Progenitor cell of endocrine pancreas (in vitro differentiated cells): ENCODE measurements around the gene LIN7A. TPM values are rescaled to one million over a fixed set of nuclear protein-coding genes. Genes with fewer than 3 reads are reported as not detected.
A peak's percentile ranks its signal among the peaks of the same experiment; 100 is the strongest.

Experiments
- DNase-seq: peaks from one replicate; pipeline ENCODE4 v3.0.0; 2021; ENCODE audit warnings: low spot score; ENCODE audit not compliant: unreplicated experiment
- H3K27ac Mint-ChIP-seq: 2 replicates; pipeline ENCODE4 v1.8.0; 2021; ENCODE audit warnings: mild to moderate bottlenecking, moderate library complexity, mixed read lengths
- H3K27me3 Mint-ChIP-seq: 2 replicates; pipeline ENCODE4 v1.8.0; 2021; ENCODE audit warnings: mixed read lengths
- H3K36me3 Mint-ChIP-seq: 2 replicates; pipeline ENCODE4 v1.8.0; 2022; ENCODE audit warnings: mixed read lengths; ENCODE audit not compliant: insufficient read depth
- H3K4me1 Mint-ChIP-seq: 2 replicates; pipeline ENCODE4 v1.8.0; 2021; ENCODE audit warnings: low read depth, mixed read lengths
- H3K4me3 Mint-ChIP-seq: 2 replicates; pipeline ENCODE4 v1.8.0; 2021; ENCODE audit warnings: low read depth, mild to moderate bottlenecking, moderate library complexity, mixed read lengths
- H3K9me3 Mint-ChIP-seq: 2 replicates; pipeline ENCODE4 v1.8.0; 2021; ENCODE audit warnings: low read depth, mixed read lengths
- total RNA-seq: library from RNA; stranded (reverse); gene quantifications from 2 replicates; pipeline ENCODE4 v1.2.1, GENCODE V29; 2021
- TF ChIP-seq, protein P1 (sequence below): fragments of 200-600 bp; sonication (generic); IDR thresholded peaks from one replicate; pipeline ENCODE4 v1.5.0; 2021; ENCODE audit warnings: antibody characterized with exemption, mild to moderate bottlenecking; ENCODE audit not compliant: unreplicated experiment

Gene LIN7A
- total RNA-seq, 1 donor from 2014 or later, result 8.2 TPM

- no peak for DNase-seq
- H3K36me3 Mint-ChIP-seq, result no peaks in the 10 kb centered on the region
- H3K9me3 Mint-ChIP-seq, result no peaks in the 10 kb centered on the region
- H3K27ac Mint-ChIP-seq, result no peak overlapping the region
- TF ChIP-seq, protein P1, sequence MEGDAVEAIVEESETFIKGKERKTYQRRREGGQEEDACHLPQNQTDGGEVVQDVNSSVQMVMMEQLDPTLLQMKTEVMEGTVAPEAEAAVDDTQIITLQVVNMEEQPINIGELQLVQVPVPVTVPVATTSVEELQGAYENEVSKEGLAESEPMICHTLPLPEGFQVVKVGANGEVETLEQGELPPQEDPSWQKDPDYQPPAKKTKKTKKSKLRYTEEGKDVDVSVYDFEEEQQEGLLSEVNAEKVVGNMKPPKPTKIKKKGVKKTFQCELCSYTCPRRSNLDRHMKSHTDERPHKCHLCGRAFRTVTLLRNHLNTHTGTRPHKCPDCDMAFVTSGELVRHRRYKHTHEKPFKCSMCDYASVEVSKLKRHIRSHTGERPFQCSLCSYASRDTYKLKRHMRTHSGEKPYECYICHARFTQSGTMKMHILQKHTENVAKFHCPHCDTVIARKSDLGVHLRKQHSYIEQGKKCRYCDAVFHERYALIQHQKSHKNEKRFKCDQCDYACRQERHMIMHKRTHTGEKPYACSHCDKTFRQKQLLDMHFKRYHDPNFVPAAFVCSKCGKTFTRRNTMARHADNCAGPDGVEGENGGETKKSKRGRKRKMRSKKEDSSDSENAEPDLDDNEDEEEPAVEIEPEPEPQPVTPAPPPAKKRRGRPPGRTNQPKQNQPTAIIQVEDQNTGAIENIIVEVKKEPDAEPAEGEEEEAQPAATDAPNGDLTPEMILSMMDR, result no peak
- H3K27me3 Mint-ChIP-seq, result no peaks in the 10 kb centered on the region
- no peaks in the 10 kb centered on the region for H3K4me1 Mint-ChIP-seq
- H3K4me3 Mint-ChIP-seq, result no peak overlapping the region
These were observed 68.5 kb downstream of the LIN7A start for GRCh38 chr12:80869264-80869663.

GRCh38 chr12:80868576-80868975 is 69.2 kb downstream of the LIN7A start:
- no peaks in the 10 kb centered on the region for H3K27me3 Mint-ChIP-seq
- H3K36me3 Mint-ChIP-seq, result no peaks in the 10 kb centered on the region
- DNase-seq, result no peak
- no peaks in the 10 kb centered on the region for H3K9me3 Mint-ChIP-seq
- no peak overlapping the region for H3K27ac Mint-ChIP-seq
- TF ChIP-seq, protein P1, result no peak
- no peak overlapping the region for H3K4me3 Mint-ChIP-seq
- no peaks in the 10 kb centered on the region for H3K4me1 Mint-ChIP-seq

DNA sequence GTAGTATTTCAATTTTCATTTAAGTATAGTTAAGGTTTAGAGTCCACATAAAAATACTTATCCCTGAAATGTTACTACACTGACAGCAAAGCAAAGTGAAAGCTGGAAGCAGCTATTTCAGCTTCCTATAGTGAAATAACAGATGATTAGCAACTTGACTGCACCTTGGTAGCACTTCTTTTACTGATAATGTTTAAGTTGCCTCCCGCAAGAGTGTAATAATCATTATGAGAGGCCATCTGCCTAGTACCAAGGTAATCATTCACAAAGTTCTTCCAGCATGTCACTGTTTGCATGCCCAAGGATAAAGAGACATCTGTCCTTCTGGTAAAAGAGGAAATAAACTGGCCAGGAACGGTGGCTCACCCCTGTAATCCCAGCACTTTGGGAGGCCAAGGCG is 69.8 kb downstream of the LIN7A start:
- Mint-ChIP-seq H3K4me1 (no peaks in the 10 kb centered on the region), H3K4me3 (no peak overlapping the region), H3K27me3 (no peaks in the 10 kb centered on the region), H3K27ac (peak overlapping the region; percentile 64), H3K9me3 (no peaks in the 10 kb centered on the region), H3K36me3 (no peaks in the 10 kb centered on the region)
- TF ChIP-seq, protein P1, result no peak
- DNase-seq, result no peak

GRCh38 chr12:80864046-80864735 is 73.5 kb downstream of the LIN7A start:
- H3K36me3 Mint-ChIP-seq, result no peaks in the 10 kb centered on the region
- H3K9me3 Mint-ChIP-seq, result no peaks in the 10 kb centered on the region
- no peaks in the 10 kb centered on the region for H3K27me3 Mint-ChIP-seq
- H3K27ac Mint-ChIP-seq, result no peak overlapping the region
- TF ChIP-seq, protein P1, result no peak
- no peak for DNase-seq
- H3K4me1 Mint-ChIP-seq, result no peaks in the 10 kb centered on the region
- H3K4me3 Mint-ChIP-seq, result no peak overlapping the region

DNA sequence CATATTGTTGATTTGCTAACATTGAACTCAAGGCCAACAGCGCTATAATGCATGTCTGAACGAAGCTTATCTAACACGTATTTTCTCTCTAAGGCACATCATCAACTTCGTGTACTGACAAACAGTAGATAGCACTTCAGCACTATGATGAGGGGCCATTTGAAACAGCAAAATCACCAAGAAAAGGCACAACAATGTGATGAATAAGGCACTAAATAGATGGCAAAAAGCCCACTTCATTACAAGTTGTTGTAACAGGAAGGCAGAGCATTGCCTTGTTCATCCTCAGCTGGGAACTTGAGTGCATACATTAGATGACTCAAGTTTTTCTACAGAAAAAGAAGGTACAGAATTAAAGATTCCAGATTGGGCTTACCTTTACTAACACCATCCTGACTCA is 75.2 kb downstream of the LIN7A start:
- no peak overlapping the region for H3K4me3 Mint-ChIP-seq
- H3K27me3 Mint-ChIP-seq, result no peaks in the 10 kb centered on the region
- TF ChIP-seq, protein P1, result no peak
- no peaks in the 10 kb centered on the region for H3K9me3 Mint-ChIP-seq
- DNase-seq, result no peak
- H3K36me3 Mint-ChIP-seq, result no peaks in the 10 kb centered on the region
- H3K4me1 Mint-ChIP-seq, result no peaks in the 10 kb centered on the region
- H3K27ac Mint-ChIP-seq, result no peak overlapping the region
